Panc1 (cell line): ENCODE measurements around the gene TROAP. TPM values are rescaled to one million over a fixed set of nuclear protein-coding genes. Genes with fewer than 3 reads are reported as not detected.

Experiments
- ATAC-seq: fragments of 200-7000 bp; cut with Tn5 transposase; 2 replicates; pipeline ENCODE4 v1.9.1; 2020; ENCODE audit warnings: mild to moderate bottlenecking, moderate library complexity
- Bru-seq: library from RNA; stranded (reverse); fragments of 400-500 nt; gene quantifications from one replicate; lab custom pipeline; 2021; lab: Mats Ljungman, UMichigan
- BruChase-seq, 2 experiments: library from RNA; stranded (reverse); fragments of 400-500 nt; gene quantifications; one replicate each; lab custom pipeline; 2021; lab: Mats Ljungman, UMichigan
- BruUV-seq: library from RNA; stranded (reverse); fragments of 400-500 nt; replicated peaks from 2 replicates; lab custom pipeline; 2021; lab: Mats Ljungman, UMichigan
- CTCF ChIA-PET: fragments of 300-600 bp; sonication (Branson Sonifier 250); formaldehyde crosslinking; loops from one replicate; lab custom pipeline; 2022; ENCODE audit warnings: antibody characterized with exemption; lab: Charles Lee
- POLR2A ChIA-PET: fragments of 300-600 bp; sonication (Branson Sonifier 250); formaldehyde crosslinking; loops from one replicate; lab custom pipeline; 2022; ENCODE audit warnings: antibody characterized with exemption; lab: Charles Lee
- DNase-seq: peaks from one replicate; pipeline ENCODE4 v3.0.0-alpha.2; 2010; ENCODE audit warnings: low read depth, low spot score
- H3K27ac ChIP-seq: 2 replicates; pipeline ENCODE4 v1.5.1; 2011; ENCODE audit warnings: mild to moderate bottlenecking, low read length, inconsistent platforms
- H3K27me3 ChIP-seq: fragments of 200-500 bp; sonication (Bioruptor generic); 2 replicates; pipeline ENCODE4 v1.6.0; 2014; ENCODE audit warnings: low read length, inconsistent platforms; ENCODE audit not compliant: control insufficient read depth, insufficient read depth
- H3K36me3 ChIP-seq: fragments of 200-500 bp; sonication (Bioruptor generic); 2 replicates; pipeline ENCODE4 v1.5.1; 2014; ENCODE audit warnings: inconsistent platforms, mild to moderate bottlenecking, low read length, moderate library complexity; ENCODE audit not compliant: control insufficient read depth, insufficient read depth
- H3K4me1 ChIP-seq: 2 replicates; pipeline ENCODE4 v1.5.1; 2011; ENCODE audit warnings: inconsistent platforms, mild to moderate bottlenecking, low read length, moderate library complexity; ENCODE audit not compliant: control insufficient read depth, insufficient read depth
- H3K4me3 ChIP-seq, 2 experiments: 2 replicates each; pipeline ENCODE4 v1.5.1; 2011 to 2012; ENCODE audit warnings: low read depth in 2 of 2, low read length in 2 of 2, mild to moderate bottlenecking in 2 of 2, inconsistent platforms in 1 of 2, moderate library complexity in 1 of 2
- H3K9me3 ChIP-seq: fragments of 200-500 bp; sonication (Bioruptor generic); 2 replicates; pipeline ENCODE4 v1.5.1; 2014; ENCODE audit warnings: low read depth, mild to moderate bottlenecking, inconsistent platforms, low read length, moderate library complexity; ENCODE audit not compliant: control insufficient read depth, insufficient read depth
- CTCF ChIP-seq: fragments of 450-650 bp; IDR thresholded peaks from 2 replicates; pipeline ENCODE4 v1.5.1; 2017; ENCODE audit warnings: mild to moderate bottlenecking
- POLR2AphosphoS5 ChIP-seq: IDR thresholded peaks from 2 replicates; pipeline ENCODE4 v1.6.1; 2012; ENCODE audit warnings: mild to moderate bottlenecking, low read depth, low read length, moderate library complexity
- REST ChIP-seq, 2 experiments: IDR thresholded peaks; 2 replicates each; pipeline ENCODE4 v1.6.1; 2011 to 2012; ENCODE audit warnings: low read depth in 2 of 2, control low read depth in 1 of 2, low read length in 1 of 2, mild to moderate bottlenecking in 1 of 2, moderate library complexity in 1 of 2; ENCODE audit not compliant: insufficient read depth in 1 of 2
- SIN3A ChIP-seq: IDR thresholded peaks from 2 replicates; pipeline ENCODE4 v1.6.1; 2012; ENCODE audit warnings: low read depth, mild to moderate bottlenecking, low read length, moderate library complexity, borderline replicate concordance; ENCODE audit not compliant: insufficient read depth
- TCF7L2 ChIP-seq: IDR thresholded peaks from 2 replicates; pipeline ENCODE4 v1.6.1; 2011; ENCODE audit warnings: mild to moderate bottlenecking, low read depth, low read length, inconsistent platforms
- in situ Hi-C: cut with HindIII; loops from 2 replicates; pipeline ENCODE4 v1.10.0; 2016; ENCODE audit warnings: low sequenced_read_pairs, low pct_unique_long_range_greater_than_20kb
- intact Hi-C: fragments of 100-400 bp; cut with micrococcal nuclease; formaldehyde crosslinking; loops from one replicate; pipeline ENCODE4 v1.10.0; 2022; ENCODE audit not compliant: unreplicated experiment
- long read RNA-seq: library from polyadenylated mRNA; unstranded; transcript quantifications from one replicate; pipeline ENCODE4 v2.0.0, GENCODE V29; 2021; ENCODE audit not compliant: unreplicated experiment
- polyA plus RNA-seq: library from polyadenylated mRNA; unstranded; fragments of >200 nt; gene quantifications from one replicate; pipeline ENCODE4 v1.2.1, GENCODE V29; 2012; ENCODE audit warnings: missing spikeins; ENCODE audit not compliant: insufficient read length
- total RNA-seq: library from RNA; stranded (reverse); gene quantifications from one replicate; pipeline ENCODE4 v1.2.1, GENCODE V29; 2021; ENCODE audit not compliant: unreplicated experiment

Gene TROAP
- total RNA-seq (50.0 TPM), Bru-seq, nascent RNA (percentile 81 among the genes with signal in this experiment), BruChase-seq, experiment 1, labeled RNA remaining after a 2-hour chase (percentile 84 among the genes with signal in this experiment), BruChase-seq, experiment 2, labeled RNA remaining after a 6-hour chase (percentile 81 among the genes with signal in this experiment)
- polyA plus RNA-seq, result 17.3 TPM
- long read RNA-seq, transcript TROAP-201 (15 exons, 2,527 nt), result major isoform, 8 of 45 reads
- long read RNA-seq, partial matches to known transcripts, result 12 of 45 reads
- long read RNA-seq, other reads (novel, unspliced or antisense), result 18 of 45 reads

- intact Hi-C loops, result no loop called here
These were observed at the start of gene TROAP for GRCh38 chr12:49322708-49323523. Gene TROAP (plus strand): TSS chr12:49323255. CDS start chr12:49323609, 354 bp downstream.

More at GRCh38 chr12:49322708-49323523, at the start of gene TROAP:
- peak within 1 kb of the TSS; percentile 90 for H3K27ac ChIP-seq
- in situ Hi-C loops, result no loop called here
- no peaks in the 10 kb centered on the region for H3K9me3 ChIP-seq
- BruUV-seq, result no TSS peak
- ChIA-PET POLR2A (interaction anchor here (0.5 to 0.6 kb wide), 2 partner anchors 44 kb away, joined by 4 to 5 read pairs; partner anchors contain the start of gene SPATS2), CTCF (interaction anchor here (1.0 to 2.7 kb wide), 5 partner anchors 9 to 26 kb away, joined by 3 to 11 read pairs (median 3); no protein-coding TSS in a partner anchor)
- H3K4me3 ChIP-seq, result peak within 1 kb of the TSS; percentile 82 to 98
- H3K27me3 ChIP-seq, result no peaks in the 10 kb centered on the region
- ATAC-seq, result peak; percentile 99
- H3K36me3 ChIP-seq, result peaks cover 9% of the 10 kb centered on the region
- H3K4me1 ChIP-seq, result peaks cover 5% of the 10 kb centered on the region; the same call in 1 of the 2 replicates
- peak; percentile 80 for TF ChIP-seq POLR2AphosphoS5
- TF ChIP-seq SIN3A, result peak; percentile 96
- no peak for TF ChIP-seq REST (IDR thresholded peaks at IDR 0.05; ENCODE audit: insufficient read depth in 1 of 2, low read depth in 2 of 2, low read length in 1 of 2)
- TF ChIP-seq CTCF, result no peak
- no peak for TF ChIP-seq TCF7L2
- DNase-seq, result peak; percentile 98
